HG02981 (cell line): ENCODE data around the gene ARPC1A.
A peak's percentile ranks its signal among the peaks of the same experiment; 100 is the strongest.
"Not testable (repeated sequence)": the region's sequence is repeated elsewhere in the genome, so short reads cannot be mapped to it uniquely, and the experiment has no call there.

Experiments used
- ATAC-seq: cut with Tn5 transposase; IDR thresholded peaks from one replicate; pipeline ENCODE4 v1.9.1; 2021; ENCODE audit warnings: mild to moderate bottlenecking, moderate library complexity; ENCODE audit not compliant: unreplicated experiment

ARPC1A gene

GRCh38 chr7:99325592-99326407 is at the start of gene ARPC1A:
Gene ARPC1A, plus strand, starts transcription at chr7:99325898. Its CDS starts 7,456 bp downstream, at chr7:99333354.
- ATAC-seq = peak; percentile 84

- ATAC-seq = no peak
Observed at GRCh38 chr7:99278180-99278579, 47.5 kb upstream of the ARPC1A start.

GRCh38 chr7:99284165-99284564 is 41.5 kb upstream of the ARPC1A start:
- not testable (repeated sequence) for ATAC-seq

GRCh38 chr7:99287779-99288534 is 37.7 kb upstream of the ARPC1A start:
- no peak for ATAC-seq

GRCh38 chr7:99289185-99289584 is 36.5 kb upstream of the ARPC1A start:
- no peak for ATAC-seq

GRCh38 chr7:99290148-99290547 is 35.5 kb upstream of the ARPC1A start:
- ATAC-seq = not testable (repeated sequence)

GRCh38 chr7:99290980-99291607 is 34.6 kb upstream of the ARPC1A start:
- no peak for ATAC-seq

GRCh38 chr7:99292127-99292526 is 33.6 kb upstream of the ARPC1A start:
- ATAC-seq = no peak

GRCh38 chr7:99293167-99293566 is 32.5 kb upstream of the ARPC1A start:
- no peak for ATAC-seq

GRCh38 chr7:99293650-99294049 is 32.0 kb upstream of the ARPC1A start:
- ATAC-seq = no peak

- ATAC-seq = no peak
Observed at GRCh38 chr7:99296471-99296870, 29.2 kb upstream of the ARPC1A start.

- no peak for ATAC-seq
Observed at GRCh38 chr7:99301496-99301895, 24.2 kb upstream of the ARPC1A start.

GRCh38 chr7:99305473-99306260 is 20.0 kb upstream of the ARPC1A start:
- no peak for ATAC-seq

GRCh38 chr7:99308461-99309074 is 17.1 kb upstream of the ARPC1A start:
- no peak for ATAC-seq

GRCh38 chr7:99309111-99309510 is 16.6 kb upstream of the ARPC1A start:
- ATAC-seq = no peak

- no peak for ATAC-seq
Observed at GRCh38 chr7:99310004-99310403, 15.7 kb upstream of the ARPC1A start.

GRCh38 chr7:99311702-99312101 is 14.0 kb upstream of the ARPC1A start:
- ATAC-seq = no peak

- ATAC-seq = no peak
Observed at GRCh38 chr7:99312316-99313203, 13.1 kb upstream of the ARPC1A start.

GRCh38 chr7:99313204-99313573 is 12.5 kb upstream of the ARPC1A start:
- no peak for ATAC-seq
